Mucosa of stomach (tissue), 1 donor: ENCODE measurements around the gene EHD3.

Source experiments
- H3K27me3 ChIP-seq: one replicate; pipeline ENCODE4 v1.7.0; 2013; ENCODE audit warnings: mild to moderate bottlenecking, low read length; ENCODE audit not compliant: control insufficient read depth, insufficient read depth
- H3K36me3 ChIP-seq: one replicate; pipeline ENCODE4 v1.7.0; 2013; ENCODE audit warnings: low read length; ENCODE audit not compliant: control insufficient read depth, insufficient read depth
- H3K4me1 ChIP-seq: one replicate; pipeline ENCODE4 v1.7.0; 2013; ENCODE audit warnings: mild to moderate bottlenecking, low read length; ENCODE audit not compliant: control insufficient read depth, insufficient read depth
- H3K4me3 ChIP-seq: one replicate; pipeline ENCODE4 v1.7.0; 2013; ENCODE audit warnings: low read length
- H3K9ac ChIP-seq: one replicate; pipeline ENCODE4 v1.7.0; 2013; ENCODE audit warnings: mild to moderate bottlenecking, low read length, moderate library complexity
- H3K9me3 ChIP-seq: one replicate; pipeline ENCODE4 v1.7.0; 2013; ENCODE audit warnings: mild to moderate bottlenecking, low read length, moderate library complexity; ENCODE audit not compliant: control insufficient read depth
- donor health status: Pancreatic carcinoma.

The EHD3 gene

GRCh38 chr2:31214444-31214915 is 19.5 kb upstream of the EHD3 start:
- Histone ChIP-seq H3K36me3 (no peaks in the 10 kb centered on the region), H3K4me3 (no peak overlapping the region), H3K27me3 (peaks cover 4% of the 10 kb centered on the region), H3K9ac (no peak overlapping the region), H3K4me1 (peaks cover 17% of the 10 kb centered on the region), H3K9me3 (no peaks in the 10 kb centered on the region)

- H3K27me3 ChIP-seq, result peaks cover 4% of the 10 kb centered on the region
- H3K9me3 ChIP-seq, result no peaks in the 10 kb centered on the region
- H3K36me3 ChIP-seq, result no peaks in the 10 kb centered on the region
- no peak overlapping the region for H3K9ac ChIP-seq
- no peak overlapping the region for H3K4me3 ChIP-seq
- H3K4me1 ChIP-seq, result peaks cover 20% of the 10 kb centered on the region
Measured at GRCh38 chr2:31216734-31217133, 17.2 kb upstream of the EHD3 start.

GRCh38 chr2:31217465-31218200 is 16.3 kb upstream of the EHD3 start, which contains the start of gene CAPN14:
TSS of gene CAPN14 (minus strand) at chr2:31217515. CDS start at chr2:31205447, 12,068 bp downstream.
- Histone ChIP-seq H3K9ac (no peak within 1 kb of the TSS), H3K4me1 (peaks cover 20% of the 10 kb centered on the region), H3K27me3 (peaks cover 4% of the 10 kb centered on the region), H3K9me3 (no peaks in the 10 kb centered on the region), H3K36me3 (no peaks in the 10 kb centered on the region), H3K4me3 (no peak within 1 kb of the TSS)

DNA sequence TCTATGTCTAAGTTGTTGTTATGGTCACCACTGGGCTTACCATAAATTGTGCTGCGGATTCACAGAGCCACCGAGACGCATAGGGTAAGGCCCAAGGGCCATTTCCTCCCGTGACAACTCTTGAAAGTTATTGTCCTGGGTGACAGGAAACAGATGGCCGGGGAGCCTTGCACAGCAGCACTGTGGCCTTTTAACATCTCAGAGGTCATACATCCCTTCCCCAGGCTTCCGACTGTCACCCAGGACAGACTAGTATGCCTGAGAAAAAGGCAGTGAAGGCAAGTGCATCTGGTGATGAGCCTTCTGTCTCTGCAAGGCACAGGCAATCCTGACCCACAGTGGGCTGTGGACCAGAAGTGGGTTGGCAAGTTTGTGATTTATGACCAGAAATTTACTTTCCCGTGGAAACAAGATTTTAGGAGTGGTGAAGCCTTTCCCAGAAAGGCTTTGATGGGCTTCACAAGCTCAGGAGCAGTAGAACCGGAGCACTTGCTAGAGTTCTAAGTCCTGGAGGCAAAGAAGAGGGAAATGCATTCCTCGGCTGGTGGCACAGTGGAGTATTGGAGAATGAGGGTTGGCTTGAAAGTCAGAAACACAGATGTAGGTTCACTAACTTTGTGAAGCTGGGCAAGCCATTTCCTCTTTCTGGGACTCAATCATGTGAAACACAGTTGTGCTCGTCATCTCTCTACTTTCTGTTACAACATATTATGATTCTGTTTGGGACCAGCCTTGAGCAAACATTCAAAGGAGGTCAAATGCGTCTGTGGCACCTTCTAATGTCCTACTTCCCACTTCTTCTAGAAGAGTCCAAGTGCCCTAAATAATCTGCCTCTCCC is 14.6 kb upstream of the EHD3 start:
- Histone ChIP-seq H3K4me3 (no peak overlapping the region), H3K9me3 (no peaks in the 10 kb centered on the region), H3K9ac (no peak overlapping the region), H3K27me3 (peaks cover 4% of the 10 kb centered on the region), H3K36me3 (no peaks in the 10 kb centered on the region), H3K4me1 (peaks cover 20% of the 10 kb centered on the region)

- H3K9me3 ChIP-seq, result no peaks in the 10 kb centered on the region
- H3K9ac ChIP-seq, result no peak overlapping the region
- H3K4me3 ChIP-seq, result no peak overlapping the region
- H3K4me1 ChIP-seq, result peaks cover 20% of the 10 kb centered on the region
- H3K27me3 ChIP-seq, result peaks cover 1% of the 10 kb centered on the region
- no peaks in the 10 kb centered on the region for H3K36me3 ChIP-seq
Measured at GRCh38 chr2:31221544-31221943, 12.4 kb upstream of the EHD3 start.

GRCh38 chr2:31222071-31222470 is 11.9 kb upstream of the EHD3 start:
- Histone ChIP-seq H3K4me1 (peaks cover 20% of the 10 kb centered on the region), H3K27me3 (no peaks in the 10 kb centered on the region), H3K4me3 (no peak overlapping the region), H3K9me3 (no peaks in the 10 kb centered on the region), H3K36me3 (no peaks in the 10 kb centered on the region), H3K9ac (no peak overlapping the region)

DNA sequence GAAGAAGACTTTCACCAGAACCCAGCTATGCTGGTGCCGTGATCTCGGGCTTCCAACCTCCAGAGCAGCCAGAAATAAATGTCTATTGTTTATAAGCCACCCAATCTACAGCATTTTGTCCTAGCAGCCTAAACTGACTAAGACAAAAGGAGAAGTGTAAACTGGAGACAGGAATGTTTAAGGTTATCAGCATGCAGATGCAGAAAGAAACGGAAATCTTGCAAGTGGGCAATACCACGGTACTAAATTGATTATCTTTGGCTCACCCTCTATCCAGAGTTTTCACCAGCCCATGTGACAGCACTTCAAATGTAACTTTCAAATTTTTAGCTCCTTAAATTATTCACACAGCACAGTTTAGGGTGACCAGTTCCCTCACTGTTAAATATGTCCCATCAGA is 10.9 kb upstream of the EHD3 start:
- Histone ChIP-seq H3K4me1 (peaks cover 18% of the 10 kb centered on the region), H3K9me3 (no peaks in the 10 kb centered on the region), H3K36me3 (no peaks in the 10 kb centered on the region), H3K27me3 (no peaks in the 10 kb centered on the region), H3K4me3 (no peak overlapping the region), H3K9ac (no peak overlapping the region)

DNA sequence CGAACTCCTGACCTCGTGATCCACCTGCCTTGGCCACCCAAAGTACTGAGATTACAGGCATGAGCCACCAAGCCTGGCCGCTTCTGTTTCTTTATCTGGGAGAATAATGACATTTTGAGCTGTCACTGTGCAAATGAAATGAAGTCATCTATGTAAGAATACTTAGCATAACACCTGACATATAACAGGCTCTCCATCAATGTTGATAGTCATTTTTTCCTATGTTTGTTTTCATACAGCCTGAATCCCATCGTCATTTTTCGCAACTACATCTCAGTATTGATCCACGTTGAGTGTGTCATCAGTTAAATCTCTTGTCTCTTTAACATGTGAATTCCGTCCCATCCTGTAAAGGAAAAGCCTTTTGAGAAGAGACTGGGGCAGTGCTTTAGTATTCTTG is 10.2 kb upstream of the EHD3 start:
- Histone ChIP-seq H3K4me3 (no peak overlapping the region), H3K4me1 (peaks cover 11% of the 10 kb centered on the region), H3K9ac (no peak overlapping the region), H3K36me3 (no peaks in the 10 kb centered on the region), H3K9me3 (no peaks in the 10 kb centered on the region), H3K27me3 (no peaks in the 10 kb centered on the region)

DNA sequence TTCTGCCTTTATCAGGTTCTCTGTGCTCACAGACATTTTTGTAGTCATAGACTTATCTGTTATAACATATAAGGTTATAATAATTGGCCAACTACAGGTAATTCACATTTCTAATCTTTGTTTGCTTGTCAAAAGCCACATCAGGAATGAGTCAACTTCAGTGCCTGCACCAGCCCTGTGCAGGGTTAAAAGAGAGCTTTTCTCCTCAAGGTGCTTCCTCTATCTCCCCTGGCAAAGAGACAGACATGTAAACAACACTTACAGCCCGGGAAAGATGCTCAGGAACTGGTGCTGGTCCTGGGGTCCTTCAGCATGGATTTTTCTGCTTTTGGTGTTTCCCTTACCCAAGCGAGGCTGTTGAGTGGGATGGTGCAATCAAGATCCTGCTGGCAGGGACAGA is 7.7 kb upstream of the EHD3 start:
- no peaks in the 10 kb centered on the region for H3K9me3 ChIP-seq
- no peaks in the 10 kb centered on the region for H3K36me3 ChIP-seq
- no peak overlapping the region for H3K4me3 ChIP-seq
- H3K9ac ChIP-seq, result no peak overlapping the region
- no peaks in the 10 kb centered on the region for H3K4me1 ChIP-seq
- no peaks in the 10 kb centered on the region for H3K27me3 ChIP-seq

DNA sequence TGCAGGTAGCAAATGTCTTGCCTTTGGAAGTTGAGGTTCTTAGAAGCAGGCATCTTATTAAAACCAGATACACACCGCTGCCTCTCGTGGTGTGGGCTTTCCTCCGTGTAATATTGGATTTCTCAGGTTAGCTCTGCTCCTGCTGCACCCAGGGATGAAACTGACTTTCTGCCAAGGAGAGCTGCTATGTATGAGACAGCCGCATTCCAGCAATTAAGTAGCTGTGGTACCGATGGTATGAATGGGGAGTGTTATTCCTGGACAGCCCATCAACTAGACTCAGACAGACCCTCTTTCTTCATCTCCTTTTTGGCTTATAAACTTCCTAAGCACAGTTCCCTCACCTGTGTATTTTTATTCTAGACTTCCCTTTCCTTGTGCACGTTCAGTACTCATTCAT is 6.8 kb upstream of the EHD3 start:
- H3K4me3 ChIP-seq, result no peak overlapping the region
- no peaks in the 10 kb centered on the region for H3K27me3 ChIP-seq
- H3K36me3 ChIP-seq, result no peaks in the 10 kb centered on the region
- H3K4me1 ChIP-seq, result no peaks in the 10 kb centered on the region
- no peaks in the 10 kb centered on the region for H3K9me3 ChIP-seq
- no peak overlapping the region for H3K9ac ChIP-seq

- Histone ChIP-seq H3K4me1 (no peaks in the 10 kb centered on the region), H3K27me3 (no peaks in the 10 kb centered on the region), H3K4me3 (no peak overlapping the region), H3K36me3 (no peaks in the 10 kb centered on the region), H3K9me3 (no peaks in the 10 kb centered on the region), H3K9ac (no peak overlapping the region)
Measured at GRCh38 chr2:31227711-31228125, 6.2 kb upstream of the EHD3 start.

DNA sequence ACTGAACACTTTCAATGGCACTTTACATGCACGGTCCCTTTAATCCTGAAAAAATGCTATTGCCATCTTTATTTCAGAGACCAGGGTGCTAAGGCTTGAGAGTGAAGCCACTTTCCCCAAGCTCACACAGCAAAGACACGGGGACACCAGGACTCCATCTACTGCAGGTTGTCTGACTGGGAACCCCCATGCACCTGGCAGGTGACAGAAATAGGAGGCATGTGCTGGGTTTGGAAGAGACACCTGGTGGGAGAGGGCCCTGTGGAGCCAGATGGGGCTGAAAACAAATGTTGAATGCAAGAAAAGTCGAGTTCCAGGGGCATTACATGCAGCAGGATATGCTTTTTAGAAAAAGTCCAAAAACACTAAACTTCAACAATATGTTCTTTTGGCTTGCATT is 5.2 kb upstream of the EHD3 start:
- H3K9me3 ChIP-seq, result no peaks in the 10 kb centered on the region
- H3K4me1 ChIP-seq, result peaks cover 5% of the 10 kb centered on the region
- H3K4me3 ChIP-seq, result no peak overlapping the region
- H3K36me3 ChIP-seq, result no peaks in the 10 kb centered on the region
- no peak overlapping the region for H3K9ac ChIP-seq
- H3K27me3 ChIP-seq, result no peaks in the 10 kb centered on the region
